ENCODE data around the gene PIANP.
A peak's percentile ranks its signal among the peaks of the same experiment; 100 is the strongest.

The PIANP gene

DNA sequence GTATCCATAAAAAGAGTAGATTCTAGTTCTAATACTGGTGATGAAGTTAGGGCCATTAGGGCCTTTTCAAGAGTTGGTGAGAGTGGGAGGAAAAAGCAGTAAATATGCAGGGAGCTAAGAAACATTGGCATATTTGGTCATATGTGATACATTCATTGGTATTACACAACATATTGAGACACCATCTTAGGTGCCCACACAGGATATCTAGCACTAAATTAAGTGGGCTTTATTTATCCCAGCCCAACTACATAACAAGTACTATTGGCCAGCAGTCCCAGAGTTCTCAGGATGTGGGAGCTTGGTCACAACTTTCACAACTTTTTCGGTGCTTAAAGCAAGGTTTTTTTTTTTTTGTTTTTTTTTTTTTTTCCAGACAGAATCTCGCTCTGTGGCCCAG lies 35.7 kb downstream of the PIANP start:
- DNase-seq = no peak

DNA sequence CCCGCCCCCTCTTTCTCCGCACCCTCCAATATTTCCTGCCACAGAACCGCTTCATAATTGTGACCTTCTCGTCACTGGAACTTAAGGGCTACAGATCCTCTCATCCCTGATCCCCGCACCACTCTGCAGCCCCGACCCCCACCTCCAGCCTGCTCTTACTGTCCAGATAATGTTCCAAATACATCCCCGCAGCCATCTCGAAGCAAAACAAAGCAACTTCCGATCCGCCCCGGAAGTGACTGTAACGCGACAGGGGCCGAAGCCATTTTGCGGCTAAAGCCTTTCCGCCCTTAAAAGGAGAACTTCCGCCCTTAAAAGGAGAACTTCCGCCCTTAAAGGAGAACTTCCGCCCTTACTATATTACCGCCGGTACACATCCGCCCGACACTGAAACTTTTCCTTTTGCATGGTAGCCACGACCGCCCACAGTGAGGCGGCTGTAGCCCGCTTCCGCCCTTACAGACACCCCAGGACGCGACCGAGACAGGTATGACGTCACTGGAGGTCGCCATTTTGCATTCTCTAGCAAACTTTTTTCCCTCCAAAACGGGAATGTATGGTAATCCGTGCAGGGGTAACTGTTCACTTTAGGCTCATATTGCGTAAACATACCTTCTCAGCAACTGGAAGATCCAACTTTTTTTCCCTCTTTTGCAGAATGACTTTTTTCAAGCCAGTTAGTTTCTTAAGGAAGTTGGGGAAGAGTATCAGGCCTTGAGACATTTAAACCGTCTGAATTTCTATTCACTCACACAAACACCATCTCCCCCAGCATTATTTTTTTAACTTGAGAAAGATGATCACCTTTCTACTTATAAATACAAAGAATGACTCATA lies 37.5 kb downstream of the PIANP start, which contains the start of gene ING4:
Gene ING4, minus strand, starts transcription at position 214 of the 837 bp plus-strand sequence. Its CDS starts 18 bp downstream, at position 196.
- DNase-seq = peak; percentile 100

DNA sequence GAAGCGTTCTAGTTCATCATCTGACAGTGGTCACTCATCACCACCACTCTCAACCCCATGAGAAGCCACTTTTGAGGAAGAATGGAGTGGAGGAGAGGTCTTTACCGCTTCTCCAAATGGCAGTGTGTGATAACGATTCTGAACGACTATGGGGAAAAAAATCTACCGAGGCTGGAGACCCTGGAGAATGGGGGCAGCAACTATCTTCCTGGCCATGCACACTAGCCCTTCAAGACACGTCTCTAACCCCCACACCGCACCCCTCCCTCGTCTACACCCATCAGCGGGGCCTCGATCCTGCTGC lies 38.1 kb downstream of the PIANP start:
- no peak for DNase-seq

DNA sequence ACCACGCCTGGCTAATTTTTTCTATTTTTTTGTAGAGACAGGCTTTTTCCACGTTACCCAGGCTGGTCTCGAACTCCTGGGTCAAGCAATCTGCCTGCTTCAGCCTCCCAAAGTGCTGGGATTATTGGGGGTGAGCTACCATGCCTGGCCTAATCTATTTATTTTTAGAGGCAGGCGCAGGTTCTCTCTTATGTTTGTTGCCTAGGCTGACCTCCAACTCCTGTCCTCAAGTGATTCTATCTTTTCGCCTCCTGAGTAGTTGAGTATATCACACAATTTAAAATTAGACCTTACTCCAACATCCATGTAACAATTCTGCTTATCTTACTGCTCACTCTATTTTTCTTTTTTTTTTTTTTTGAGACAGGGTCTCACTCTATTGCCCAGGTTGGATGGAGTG lies 46.6 kb downstream of the PIANP start:
- DNase-seq = no peak

DNA sequence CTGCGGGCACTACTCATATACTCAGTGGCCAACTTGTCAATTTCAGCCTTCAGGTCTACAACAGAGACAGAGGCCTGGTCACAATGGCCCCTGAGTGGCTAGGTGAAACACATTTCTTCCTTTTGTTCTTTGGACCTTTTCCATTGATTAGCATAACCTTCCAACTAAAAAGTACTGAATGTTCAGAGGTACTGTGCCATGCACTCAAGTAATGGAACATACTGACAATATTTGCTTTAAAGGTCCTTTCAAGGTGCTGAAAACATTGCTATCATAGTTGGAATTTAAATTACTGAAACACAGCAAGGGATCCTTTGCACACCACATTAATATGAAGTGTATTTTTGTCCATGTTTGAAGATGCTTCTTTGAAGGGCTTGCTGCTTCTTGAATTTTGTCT lies 47.3 kb downstream of the PIANP start:
- no peak for DNase-seq

DNA sequence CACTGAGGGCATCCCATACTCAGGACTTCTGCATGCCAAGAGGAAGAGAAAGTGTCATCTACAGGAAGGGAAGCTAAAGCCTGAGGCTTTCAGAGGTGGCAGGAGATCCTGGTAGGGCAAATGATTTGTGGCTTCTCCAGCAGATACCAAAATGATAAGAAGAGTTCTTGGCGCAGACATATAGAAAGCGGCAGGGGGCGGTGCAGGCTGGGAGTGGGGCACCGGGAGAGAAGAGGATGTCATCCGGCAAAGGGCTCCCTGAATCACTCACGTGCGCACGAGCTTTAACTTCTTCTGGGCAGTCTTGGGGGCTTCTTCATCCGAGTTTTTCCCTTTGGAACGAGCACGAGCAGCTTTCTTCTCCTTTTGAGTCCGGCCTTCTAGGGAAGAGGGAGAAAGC lies 48.2 kb downstream of the PIANP start:
- no peak for DNase-seq

DNA sequence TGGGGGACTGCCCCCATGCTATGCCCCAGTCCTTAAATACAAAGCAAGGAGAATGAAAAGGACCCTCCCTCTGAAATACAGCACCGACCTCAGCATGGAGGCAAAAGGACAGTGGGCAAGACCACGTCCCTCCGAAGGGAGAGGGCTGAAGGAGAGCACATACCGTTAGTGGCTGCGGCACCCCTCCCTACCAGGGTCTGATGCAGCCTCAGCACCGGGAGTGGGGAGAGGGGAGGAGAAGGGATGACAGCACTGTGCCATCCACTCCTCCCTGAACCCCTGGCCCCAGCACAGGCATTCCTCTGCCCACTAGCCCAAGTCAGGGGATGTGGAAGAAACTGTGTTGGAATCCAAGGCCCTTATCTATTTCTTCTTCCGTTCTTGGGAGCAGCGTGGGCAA lies 49.8 kb downstream of the PIANP start:
- DNase-seq = no peak

DNA sequence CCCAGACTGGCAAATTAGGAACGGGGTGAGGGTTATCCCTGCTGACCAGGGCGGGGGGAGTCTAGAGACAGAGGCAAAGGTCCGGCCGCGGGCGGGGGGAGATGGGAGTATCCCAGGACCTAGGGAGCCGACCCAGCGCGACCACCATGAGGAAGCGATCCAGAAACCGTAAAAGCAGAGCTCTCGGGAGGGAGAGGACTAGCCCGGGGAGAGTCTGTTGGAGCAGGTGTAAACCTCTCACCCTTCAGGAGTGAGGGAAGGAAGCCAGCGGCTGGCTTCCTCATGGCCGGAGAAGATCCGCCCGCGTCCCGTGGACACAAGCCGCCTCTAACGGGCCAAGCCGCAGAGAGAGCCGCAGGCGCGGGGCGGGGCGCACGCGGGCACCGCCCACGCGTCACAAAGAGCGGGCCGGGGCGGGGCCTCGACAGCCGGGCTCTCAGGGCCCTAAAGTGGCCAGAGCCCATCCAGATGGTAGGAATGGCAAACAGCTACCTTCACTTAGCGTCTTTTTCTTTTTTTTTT lies 53.5 kb downstream of the PIANP start, which contains the start of gene ACRBP:
Gene ACRBP, minus strand, starts transcription at position 350 of the 522 bp plus-strand sequence. Its CDS starts 66 bp downstream, at position 284.
- DNase-seq = peak; percentile 86

DNA sequence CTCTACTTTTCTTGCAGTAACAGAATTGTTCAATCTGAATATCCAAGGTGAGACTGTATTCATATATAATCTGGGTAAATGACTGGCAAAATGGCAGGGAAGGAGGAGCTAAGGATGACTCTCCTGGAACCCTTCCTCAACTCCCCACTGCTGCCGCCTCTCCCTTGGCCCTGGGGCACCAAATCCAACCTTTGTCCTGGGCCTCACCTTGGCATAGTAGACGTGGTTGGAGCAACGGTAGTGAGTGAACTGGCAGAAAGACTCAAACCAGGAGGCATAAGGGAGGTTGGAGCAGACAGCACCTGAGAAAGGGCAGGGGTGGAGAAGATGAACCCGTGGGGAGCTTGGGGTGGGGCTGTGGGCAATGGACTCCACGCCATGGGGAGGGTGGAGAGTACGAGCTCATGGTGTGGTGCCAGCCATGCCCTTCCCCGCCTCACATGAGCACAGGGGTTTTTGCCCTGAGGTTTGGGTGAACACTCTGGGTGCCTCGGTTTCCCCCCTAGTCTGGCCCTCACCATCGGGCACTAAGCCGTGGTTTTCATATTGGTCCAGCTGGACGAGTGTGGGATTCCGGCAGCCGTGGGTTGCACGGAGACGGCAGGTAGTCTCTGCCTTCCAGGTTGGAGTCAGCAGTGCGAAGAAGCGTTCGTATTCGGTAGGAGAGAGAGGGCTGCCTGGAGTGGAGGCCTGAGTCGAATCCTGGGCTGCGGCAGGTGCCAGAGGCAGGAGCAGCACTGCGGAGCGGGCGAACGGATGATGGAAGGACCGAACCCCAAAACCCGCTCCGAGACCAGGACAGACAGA lies 54.1 kb downstream of the PIANP start:
- DNase-seq = peak; percentile 55

DNA sequence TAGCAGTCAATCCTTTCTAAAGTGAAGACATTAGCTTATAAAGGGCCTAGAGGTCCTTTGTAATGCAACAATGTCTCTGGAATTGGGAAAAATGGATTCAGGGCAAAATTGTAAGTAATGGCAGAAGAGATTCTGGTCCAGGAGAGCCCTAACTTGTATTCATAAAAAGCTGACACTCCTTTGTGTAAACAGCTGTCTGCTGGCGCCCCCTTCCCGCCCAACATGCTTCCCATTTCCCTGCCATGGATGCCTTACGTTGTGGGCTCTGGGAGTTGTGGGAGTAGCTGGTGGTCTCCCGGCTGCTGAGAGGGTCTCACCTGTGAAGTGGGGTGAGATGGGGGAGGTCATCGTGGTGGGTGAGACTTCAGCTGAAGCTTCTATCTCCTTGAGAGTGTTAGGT lies 55.7 kb downstream of the PIANP start:
- DNase-seq = no peak

DNA sequence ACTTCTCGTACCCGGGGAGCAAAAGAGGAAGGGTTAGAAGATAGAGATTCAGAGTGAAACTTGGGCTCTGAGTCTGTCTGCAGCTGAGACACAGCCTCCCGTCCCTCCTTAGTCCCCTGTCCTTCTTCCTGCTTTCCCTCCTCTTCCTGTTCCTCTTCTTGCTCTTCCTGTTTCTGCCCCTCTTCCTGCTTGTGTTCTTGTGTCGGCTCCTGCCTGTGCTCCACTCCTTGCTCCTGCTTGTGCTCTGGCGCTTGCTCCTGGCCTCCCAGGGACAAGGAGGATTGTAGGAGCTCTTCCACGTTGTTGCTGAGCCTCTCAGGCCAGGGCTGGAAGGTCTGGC lies 56.4 kb downstream of the PIANP start:
- DNase-seq = no peak
